Psoas muscle (tissue), 8 donors: ENCODE data around the gene ARHGAP10. TPM values are rescaled to one million over a fixed set of nuclear protein-coding genes. Genes with fewer than 3 reads are reported as not detected.
A peak's percentile ranks its signal among the peaks of the same experiment; 100 is the strongest.

Experiments
- ATAC-seq, 4 donors: fragments of 200-7000 bp; cut with Tn5 transposase; one replicate each; pipeline ENCODE4 v1.9.1; 2020; ENCODE audit warnings: moderate library complexity in 3 of 4, mild to moderate bottlenecking in 2 of 4
- DNase-seq, 2 donors: peaks; one replicate each; pipeline ENCODE4 v3.0.0-alpha.2; 2020
- H3K27ac ChIP-seq: fragments of 200-600 bp; one replicate; pipeline ENCODE4 v1.8.0; 2022
- H3K27me3 ChIP-seq, 3 donors: fragments of 200-600 bp in 1 of 3; one replicate each; pipeline versions ENCODE4 v1.6.1 to v1.8.0; 2013 to 2022; ENCODE audit warnings: low read length in 2 of 3, mild to moderate bottlenecking in 2 of 3, moderate library complexity in 1 of 3; ENCODE audit not compliant: insufficient read depth in 3 of 3
- H3K36me3 ChIP-seq, 2 donors: fragments of 200-600 bp in 1 of 2; one replicate each; pipeline versions ENCODE4 v1.6.1 to v1.8.0; 2013 to 2022; ENCODE audit warnings: low read depth in 1 of 2, mild to moderate bottlenecking in 1 of 2, moderate library complexity in 1 of 2; ENCODE audit not compliant: insufficient read depth in 1 of 2
- H3K4me1 ChIP-seq: fragments of 200-600 bp; one replicate; pipeline ENCODE4 v1.8.0; 2022
- H3K4me3 ChIP-seq: fragments of 200-600 bp; one replicate; pipeline ENCODE4 v1.8.0; 2022; ENCODE audit warnings: mild to moderate bottlenecking
- H3K9me3 ChIP-seq: fragments of 200-600 bp; one replicate; pipeline ENCODE4 v1.8.0; 2022
- WGBS, 3 donors: extraction: QIAGEN DNeasy Blood & Tissue Kit; methylation state at CpG; one replicate each; pipeline versions ENCODE4 v1.1.6 to v1.1.7; 2013; 5-methylcytosine and 5-hydroxymethylcytosine counted together
- intact Hi-C, 2 donors: fragments of 100-400 bp; cut with DNase I; formaldehyde crosslinking; loops; one replicate each; pipeline versions ENCODE4 v1.11.0 to v1.14.2; 2022
- polyA plus RNA-seq, 3 donors: library from polyadenylated mRNA; stranded (reverse); fragments of 200-250 nt; gene quantifications; one replicate each; pipeline ENCODE4 v1.2.3, GENCODE V29; 2013
- total RNA-seq, 4 donors: library from RNA; stranded (reverse); fragmentation: NEBNext Ultra II Directional in 2 of 4; extraction: Animal tissue kit (Norgen Biotek cat#: 25700) in 2 of 4; gene quantifications; one replicate each; pipeline versions ENCODE4 v1.2.1 to v1.2.4, GENCODE V29; 2021 to 2023
- TF ChIP-seq, protein P1 (sequence below): fragments of 200-600 bp; IDR thresholded peaks from one replicate; pipeline ENCODE4 v1.8.0; 2022; ENCODE audit warnings: antibody characterized with exemption
- donor health status: healthy with polysubstance abuse.
- donor health status: DM: no; HTN: no; CAD: no; lungs with moderate emphysema.
- donor health status: Bipolar disorder and iron deficiency.
- donor health status: healthy.
- donor health status: DM: yes; HTN: yes; CAD: no.
- donor health status: DM: no; HTN: no; CAD: no.
- donor health status: DM: no; HTN: no; CAD: no.
- donor health status: DM: yes; HTN: yes; CAD: no.

Gene ARHGAP10
- total and polyA plus RNA-seq, 7 donors, result 28.8 to 43.5 (median 34.0) TPM

- Histone ChIP-seq H3K9me3 (no peaks in the 10 kb centered on the region), H3K4me1 (peaks cover 57% of the 10 kb centered on the region), H3K4me3 (no peak overlapping the region), H3K27ac (peak overlapping the region; percentile 12), H3K27me3 (no peaks in the 10 kb centered on the region), H3K36me3 (no peaks in the 10 kb centered on the region)
- intact Hi-C loops, result loop anchor here in 1 of 2 donors (5.0 kb wide), 1 partner anchor 47 kb away; the partner anchor contains the start of gene ARHGAP10
- ATAC-seq (no peak), DNase-seq (no peak)
- TF ChIP-seq, protein P1, sequence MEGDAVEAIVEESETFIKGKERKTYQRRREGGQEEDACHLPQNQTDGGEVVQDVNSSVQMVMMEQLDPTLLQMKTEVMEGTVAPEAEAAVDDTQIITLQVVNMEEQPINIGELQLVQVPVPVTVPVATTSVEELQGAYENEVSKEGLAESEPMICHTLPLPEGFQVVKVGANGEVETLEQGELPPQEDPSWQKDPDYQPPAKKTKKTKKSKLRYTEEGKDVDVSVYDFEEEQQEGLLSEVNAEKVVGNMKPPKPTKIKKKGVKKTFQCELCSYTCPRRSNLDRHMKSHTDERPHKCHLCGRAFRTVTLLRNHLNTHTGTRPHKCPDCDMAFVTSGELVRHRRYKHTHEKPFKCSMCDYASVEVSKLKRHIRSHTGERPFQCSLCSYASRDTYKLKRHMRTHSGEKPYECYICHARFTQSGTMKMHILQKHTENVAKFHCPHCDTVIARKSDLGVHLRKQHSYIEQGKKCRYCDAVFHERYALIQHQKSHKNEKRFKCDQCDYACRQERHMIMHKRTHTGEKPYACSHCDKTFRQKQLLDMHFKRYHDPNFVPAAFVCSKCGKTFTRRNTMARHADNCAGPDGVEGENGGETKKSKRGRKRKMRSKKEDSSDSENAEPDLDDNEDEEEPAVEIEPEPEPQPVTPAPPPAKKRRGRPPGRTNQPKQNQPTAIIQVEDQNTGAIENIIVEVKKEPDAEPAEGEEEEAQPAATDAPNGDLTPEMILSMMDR, result no peak
Measured at GRCh38 chr4:147779451-147779850, 47.6 kb downstream of the ARHGAP10 start.

GRCh38 chr4:147780137-147780777 is 48.4 kb downstream of the ARHGAP10 start:
- 63 to 82% (median 68%) methylated on average over 7 of the region's 7 CpGs for WGBS, 3 donors
- H3K4me1 ChIP-seq, result peaks cover 53% of the 10 kb centered on the region

DNA sequence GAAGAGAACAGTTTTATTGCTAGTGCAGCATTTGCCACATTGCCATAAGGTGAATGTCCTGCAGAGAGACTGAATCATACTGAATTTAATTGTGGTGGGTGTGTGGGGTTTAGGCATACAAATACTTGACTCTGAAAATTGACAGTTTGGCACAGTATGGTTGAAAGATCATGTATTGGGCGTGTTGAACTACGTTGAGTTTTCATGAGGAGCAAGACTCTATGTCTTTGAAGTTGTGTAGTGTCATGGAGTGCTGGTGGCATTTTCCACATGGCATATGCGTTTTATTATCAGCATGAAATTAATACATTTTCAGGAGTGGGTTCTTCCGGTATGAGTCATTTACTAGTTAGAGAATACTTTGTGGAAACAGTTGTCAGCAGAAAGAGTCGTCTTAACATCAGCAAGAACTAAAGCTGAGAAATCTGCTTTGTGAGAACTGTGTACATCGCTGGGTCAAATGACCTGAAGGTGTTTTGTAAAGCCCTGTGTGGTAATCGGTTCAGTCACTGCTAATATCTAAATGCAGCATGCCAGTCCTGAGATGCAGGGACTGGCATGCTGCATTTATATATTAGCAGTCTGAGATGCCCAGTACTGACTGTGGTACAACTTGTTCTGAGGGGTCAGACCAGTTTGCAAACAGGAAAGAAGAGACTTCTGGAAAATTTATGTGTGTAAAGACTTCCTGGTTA is 50.3 kb downstream of the ARHGAP10 start:
- Histone ChIP-seq H3K27ac (peak overlapping the region; percentile 58), H3K4me3 (no peak overlapping the region), H3K36me3 (no peaks in the 10 kb centered on the region), H3K9me3 (no peaks in the 10 kb centered on the region), H3K4me1 (peaks cover 59% of the 10 kb centered on the region), H3K27me3 (no peaks in the 10 kb centered on the region)
- intact Hi-C loops, result no loop called here
- TF ChIP-seq, protein P1, result no peak
- ATAC-seq (peak; percentile 59 to 85 (median 77)), DNase-seq (no peak)
- WGBS, 3 donors, result 29 to 36% (median 29%) methylated on average over 7 of the region's 7 CpGs

More at GRCh38 chr4:147780137-147780777, 48.4 kb downstream of the ARHGAP10 start:
- intact Hi-C loops, result no loop called here
- H3K36me3 ChIP-seq, result no peaks in the 10 kb centered on the region
- ATAC-seq (no peak), DNase-seq (peak in 1 of 2 donors; percentile 57)
- H3K9me3 ChIP-seq, result no peaks in the 10 kb centered on the region
- H3K27ac ChIP-seq, result peak overlapping the region; percentile 19
- H3K4me3 ChIP-seq, result no peak overlapping the region
- H3K27me3 ChIP-seq, result no peaks in the 10 kb centered on the region
- TF ChIP-seq, protein P1, result no peak

GRCh38 chr4:147785129-147785528 is 53.2 kb downstream of the ARHGAP10 start:
- TF ChIP-seq, protein P1, result no peak
- ATAC-seq, result no peak
- Histone ChIP-seq H3K4me3 (no peak overlapping the region), H3K36me3 (no peaks in the 10 kb centered on the region), H3K27ac (peak overlapping the region; percentile 79), H3K4me1 (peaks cover 54% of the 10 kb centered on the region), H3K27me3 (no peaks in the 10 kb centered on the region), H3K9me3 (no peaks in the 10 kb centered on the region)
- WGBS, 3 donors, result 51 to 68% (median 59%) methylated on average over 2 of the region's 2 CpGs
- intact Hi-C loops, result loop anchor here in 1 of 2 donors (5.0 kb wide), 1 partner anchor 37 kb away; no protein-coding TSS in a partner anchor
- DNase-seq, result no peak
